Coronary artery (tissue), 2 donors: ENCODE results near the gene CALR.
"Not testable (repeated sequence)": the region's sequence is repeated elsewhere in the genome, so short reads cannot be mapped to it uniquely, and the experiment has no call there.

Experiments
- DNase-seq: peaks from one replicate; pipeline ENCODE4 v3.0.0-alpha.2; 2017; ENCODE audit warnings: low spot score
- H3K27ac ChIP-seq, 2 donors: fragments of 200-600 bp; sonication (generic); one replicate each; pipeline ENCODE4 v1.5.1; 2016 to 2019
- H3K4me3 ChIP-seq: fragments of 200-600 bp; sonication (generic); 2 replicates; pipeline ENCODE4 v1.5.1; 2016; ENCODE audit warnings: mild to moderate bottlenecking, moderate library complexity
- TF ChIP-seq, protein P1 (sequence below): fragments of 200-600 bp; sonication (generic); IDR thresholded peaks from one replicate; pipeline ENCODE4 v1.5.1; 2019; ENCODE audit warnings: antibody characterized with exemption

The CALR gene

DNA sequence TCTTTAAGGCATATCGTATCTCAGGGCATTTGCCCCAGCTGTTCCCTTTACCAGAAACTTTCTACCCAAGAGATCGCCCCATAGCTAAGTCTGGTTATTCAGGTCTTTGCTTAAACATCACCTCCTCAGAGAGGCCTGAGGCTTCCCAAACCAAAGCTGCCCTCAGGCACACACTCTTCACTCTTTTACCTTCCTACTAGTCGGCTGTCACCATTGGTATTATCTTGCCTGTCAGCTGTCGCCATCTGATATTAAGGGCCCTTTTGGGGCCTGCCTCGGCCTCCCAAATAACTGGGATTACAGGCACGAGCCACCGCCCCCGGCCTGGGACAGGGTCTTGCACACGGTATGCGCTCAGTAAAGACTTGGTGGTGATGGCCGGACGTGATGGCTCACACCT lies 17.6 kb downstream of the CALR start:
- DNase-seq = no peak
- peak overlapping the region; percentile 60 to 87 for H3K27ac ChIP-seq
- peak overlapping the region; percentile 92 for H3K4me3 ChIP-seq
- TF ChIP-seq, protein P1, sequence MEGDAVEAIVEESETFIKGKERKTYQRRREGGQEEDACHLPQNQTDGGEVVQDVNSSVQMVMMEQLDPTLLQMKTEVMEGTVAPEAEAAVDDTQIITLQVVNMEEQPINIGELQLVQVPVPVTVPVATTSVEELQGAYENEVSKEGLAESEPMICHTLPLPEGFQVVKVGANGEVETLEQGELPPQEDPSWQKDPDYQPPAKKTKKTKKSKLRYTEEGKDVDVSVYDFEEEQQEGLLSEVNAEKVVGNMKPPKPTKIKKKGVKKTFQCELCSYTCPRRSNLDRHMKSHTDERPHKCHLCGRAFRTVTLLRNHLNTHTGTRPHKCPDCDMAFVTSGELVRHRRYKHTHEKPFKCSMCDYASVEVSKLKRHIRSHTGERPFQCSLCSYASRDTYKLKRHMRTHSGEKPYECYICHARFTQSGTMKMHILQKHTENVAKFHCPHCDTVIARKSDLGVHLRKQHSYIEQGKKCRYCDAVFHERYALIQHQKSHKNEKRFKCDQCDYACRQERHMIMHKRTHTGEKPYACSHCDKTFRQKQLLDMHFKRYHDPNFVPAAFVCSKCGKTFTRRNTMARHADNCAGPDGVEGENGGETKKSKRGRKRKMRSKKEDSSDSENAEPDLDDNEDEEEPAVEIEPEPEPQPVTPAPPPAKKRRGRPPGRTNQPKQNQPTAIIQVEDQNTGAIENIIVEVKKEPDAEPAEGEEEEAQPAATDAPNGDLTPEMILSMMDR = no peak

DNA sequence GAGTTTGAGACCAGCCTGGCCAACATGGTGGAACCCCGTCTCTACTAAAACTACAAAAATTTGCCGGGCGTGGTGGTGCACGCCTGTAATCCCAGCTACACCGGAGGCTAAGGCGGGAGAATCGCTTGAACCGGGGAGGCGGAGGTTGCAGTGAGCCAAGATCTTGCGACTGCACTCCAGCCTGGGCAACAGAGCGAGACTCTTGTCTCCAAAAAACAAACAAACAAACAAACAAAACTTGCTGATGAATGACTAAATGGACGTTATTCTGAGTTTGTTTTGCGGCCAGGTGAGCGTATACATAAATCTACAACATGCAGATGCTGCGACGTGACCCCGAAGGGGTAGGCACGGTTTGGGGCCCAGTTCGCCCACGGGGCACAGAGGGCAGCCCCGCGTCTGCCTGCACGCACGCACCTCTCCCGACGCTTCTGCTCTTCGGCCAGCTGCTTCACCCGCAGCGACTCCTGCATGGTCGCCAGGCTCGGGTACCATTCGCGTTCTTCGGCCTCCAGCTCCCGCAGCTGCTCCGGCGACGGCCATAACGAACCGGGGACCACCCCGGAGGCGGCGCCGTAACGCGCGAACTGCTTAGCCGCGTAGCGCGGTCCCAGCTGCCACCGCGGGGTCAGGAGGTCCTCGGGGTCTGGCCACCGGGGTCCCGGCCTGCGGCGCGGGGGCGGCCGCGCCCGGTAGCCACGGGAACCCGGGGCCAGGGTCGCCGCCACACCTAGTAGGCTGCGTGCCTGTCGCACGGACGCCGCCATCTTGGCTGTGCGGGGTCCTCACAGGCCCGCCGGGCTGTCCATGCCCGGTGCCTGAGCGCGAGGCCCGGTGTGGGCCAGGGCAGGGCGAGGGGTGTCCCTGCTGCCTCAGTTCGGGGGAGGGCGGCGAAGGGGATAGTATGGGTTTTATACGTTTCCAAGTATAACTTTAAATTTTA lies 18.3 kb downstream of the CALR start, which contains the start of gene GADD45GIP1:
TSS of gene GADD45GIP1 (minus strand) at position 778 of the 943 bp plus-strand sequence. CDS start at position 767, 11 bp downstream.
- H3K27ac ChIP-seq = peak within 1 kb of the TSS; percentile 60 to 87
- peak within 1 kb of the TSS; percentile 92 for H3K4me3 ChIP-seq
- DNase-seq = peak; percentile 81
- TF ChIP-seq, protein P1 = no peak

DNA sequence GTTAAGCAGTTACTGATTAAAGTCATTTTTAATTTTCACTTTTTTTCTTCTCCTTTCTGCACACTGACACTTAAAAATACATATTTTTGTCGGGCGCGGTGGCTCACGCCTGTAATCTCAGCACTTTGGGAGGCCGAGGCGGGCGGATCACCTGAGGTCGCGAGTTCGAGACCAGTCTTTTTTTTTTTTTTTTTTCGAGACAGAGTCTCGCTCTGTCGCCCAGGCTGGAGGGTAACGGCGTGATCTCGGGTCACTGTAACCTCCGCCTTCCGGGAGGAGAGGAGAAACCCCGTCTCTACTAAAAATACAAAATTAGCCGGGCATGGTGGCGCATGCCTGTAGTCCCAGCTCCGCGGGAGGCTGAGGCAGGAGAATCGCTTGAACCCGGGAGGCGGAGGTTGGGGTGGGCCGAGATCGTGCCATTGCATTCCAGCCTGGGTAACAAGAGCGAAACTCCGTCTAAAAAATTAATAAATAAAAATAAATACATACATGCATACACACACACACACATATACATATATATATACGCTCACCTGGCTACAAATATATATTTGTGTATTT lies 19.1 kb downstream of the CALR start:
- H3K27ac ChIP-seq = peak overlapping the region; percentile 60 to 87
- H3K4me3 ChIP-seq = peak overlapping the region; percentile 92
- DNase-seq = not testable (repeated sequence)

DNA sequence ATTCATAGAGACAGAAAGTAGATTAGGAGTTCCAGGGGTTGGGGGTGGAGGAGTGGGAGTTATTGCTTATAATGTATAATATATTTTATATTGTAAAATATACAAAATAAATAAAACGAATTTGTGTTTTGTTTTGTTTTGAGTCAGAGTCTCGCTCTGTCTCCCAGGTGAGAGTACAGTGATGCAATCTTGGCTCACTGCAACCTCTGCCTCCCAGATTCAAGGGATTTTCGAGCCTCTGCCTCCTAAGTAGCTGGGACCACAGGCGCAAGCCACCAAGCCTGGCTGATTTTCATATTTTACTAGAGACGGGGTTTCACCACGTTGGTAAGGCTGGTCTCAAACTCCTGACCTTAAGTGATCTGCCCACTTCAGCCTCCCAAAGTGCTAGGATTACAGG lies 21.1 kb downstream of the CALR start:
- Histone ChIP-seq H3K27ac (no peak overlapping the region), H3K4me3 (no peak overlapping the region)
- TF ChIP-seq, protein P1 = no peak
- DNase-seq = no peak

DNA sequence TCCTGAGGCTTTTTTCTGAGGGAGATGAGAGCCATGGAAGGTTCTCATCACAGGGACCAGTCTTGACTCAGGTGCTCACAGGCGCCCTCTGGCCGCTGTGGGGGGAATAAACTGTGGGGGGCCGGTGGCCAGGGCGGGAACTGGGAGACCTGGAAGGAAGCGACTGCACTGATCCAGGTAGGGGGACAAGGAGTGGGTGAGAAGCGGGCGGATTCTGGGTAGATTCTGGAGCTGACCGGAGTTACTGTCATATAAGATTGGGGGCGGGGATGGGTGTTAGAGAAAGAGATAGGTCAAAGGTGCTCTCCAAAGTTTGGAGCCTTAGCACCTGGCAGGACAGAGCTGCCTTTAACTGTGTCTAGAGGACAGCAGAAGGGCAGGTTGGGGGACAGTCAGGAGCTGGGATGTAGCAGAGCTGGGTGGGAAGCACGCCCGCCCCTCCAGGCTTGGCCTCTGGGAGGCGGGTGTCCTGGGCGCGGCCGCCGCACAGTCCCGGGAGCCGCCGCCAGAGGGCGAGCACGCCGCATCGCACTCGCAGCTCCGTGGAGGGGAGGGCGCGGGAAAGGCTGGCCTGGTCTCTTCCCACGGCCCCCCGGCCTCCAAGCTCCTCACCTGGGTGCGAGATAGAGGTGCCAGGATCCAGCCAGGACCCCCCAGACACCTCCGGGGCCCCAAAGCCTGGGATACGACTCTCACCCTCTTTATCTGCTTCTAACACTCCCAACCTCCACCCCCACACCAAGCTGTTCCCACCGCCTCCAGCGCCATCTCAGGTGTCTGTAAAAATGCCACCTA lies 26.8 kb downstream of the CALR start:
- TF ChIP-seq, protein P1 = peak; percentile 92
- peak; percentile 85 for DNase-seq
- peak overlapping the region; percentile 75 for H3K4me3 ChIP-seq
- peak overlapping the region; percentile 54 to 81 for H3K27ac ChIP-seq

DNA sequence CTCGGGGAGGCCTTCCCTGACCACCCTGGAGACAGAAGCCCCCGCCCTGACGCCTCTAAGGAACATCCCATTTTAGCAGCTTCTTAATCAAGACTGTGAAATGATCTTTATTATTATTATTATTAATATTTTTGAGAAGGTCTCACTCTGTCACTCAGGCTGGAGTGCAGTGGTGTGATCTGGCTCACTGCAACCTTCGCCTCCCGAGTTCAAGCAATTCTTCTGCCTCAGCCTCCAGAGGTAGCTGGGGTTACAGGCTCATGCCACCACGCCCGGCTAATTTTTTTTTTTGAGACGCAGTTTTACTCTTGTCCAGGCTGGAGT lies 27.4 kb downstream of the CALR start:
- DNase-seq = no peak
- H3K27ac ChIP-seq = peak overlapping the region; percentile 54 to 81
- H3K4me3 ChIP-seq = peak overlapping the region; percentile 75
- TF ChIP-seq, protein P1 = no peak

DNA sequence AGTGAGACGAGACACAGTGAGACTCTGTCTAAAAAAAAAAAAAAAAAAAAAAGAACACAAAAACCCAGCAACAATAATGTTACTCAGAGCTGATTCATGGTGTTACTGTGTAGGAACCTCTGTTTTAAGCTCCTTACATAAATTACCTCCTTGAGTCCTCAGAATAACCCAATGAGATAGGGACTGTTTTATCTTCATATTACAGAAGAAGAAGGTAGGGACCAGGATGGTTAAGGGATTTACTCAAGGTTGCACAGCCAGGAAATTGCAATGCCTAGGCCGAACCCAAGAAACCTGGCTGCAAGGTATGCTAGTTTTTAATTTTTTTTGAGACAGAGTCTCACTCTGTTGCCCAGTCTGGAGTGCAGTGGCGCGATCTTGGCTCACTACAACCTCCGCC lies 29.5 kb downstream of the CALR start:
- no peak for DNase-seq
- Histone ChIP-seq H3K4me3 (no peak overlapping the region), H3K27ac (no peak overlapping the region)
- TF ChIP-seq, protein P1 = no peak
